Neural progenitor cell (in vitro differentiated cells): ENCODE measurements around the gene ZGPAT. TPM values are rescaled to one million over a fixed set of nuclear protein-coding genes. Genes with fewer than 3 reads are reported as not detected.

Source experiments
- DNase-seq: peaks from one replicate; pipeline ENCODE4 v3.0.0-alpha.2; 2016; ENCODE audit warnings: low spot score
- H2AFZ ChIP-seq: fragments of 200-600 bp; sonication (generic); replicated peaks from 2 replicates; pipeline ENCODE4 v1.6.1; 2016; ENCODE audit warnings: antibody characterized with exemption
- H3F3A ChIP-seq: fragments of 200-600 bp; sonication (generic); 2 replicates; pipeline ENCODE4 v1.6.1; 2016; ENCODE audit warnings: antibody characterized with exemption, low read depth
- H3K27ac ChIP-seq: fragments of 200-600 bp; sonication (generic); 2 replicates; pipeline ENCODE4 v1.5.1; 2016; ENCODE audit warnings: mild to moderate bottlenecking
- H3K27me3 ChIP-seq: fragments of 200-600 bp; sonication (generic); 2 replicates; pipeline ENCODE4 v1.6.1; 2016; ENCODE audit warnings: mild to moderate bottlenecking, moderate library complexity
- H3K36me3 ChIP-seq: fragments of 200-600 bp; sonication (generic); 2 replicates; pipeline ENCODE4 v1.5.1; 2016
- H3K4me1 ChIP-seq: fragments of 200-600 bp; sonication (generic); 2 replicates; pipeline ENCODE4 v1.6.1; 2016; ENCODE audit warnings: mixed run types
- H3K4me2 ChIP-seq: fragments of 200-600 bp; sonication (generic); 2 replicates; pipeline ENCODE4 v1.6.1; 2016
- H3K4me3 ChIP-seq: fragments of 200-600 bp; sonication (generic); 2 replicates; pipeline ENCODE4 v1.5.1; 2016
- H3K79me2 ChIP-seq: fragments of 200-600 bp; sonication (generic); 2 replicates; pipeline ENCODE4 v1.6.1; 2016; ENCODE audit warnings: low read depth
- H3K9ac ChIP-seq: fragments of 200-600 bp; sonication (generic); 2 replicates; pipeline ENCODE4 v1.6.1; 2016
- H3K9me3 ChIP-seq: fragments of 200-600 bp; sonication (generic); 2 replicates; pipeline ENCODE4 v1.5.1; 2016; ENCODE audit warnings: low read depth
- H4K20me1 ChIP-seq: fragments of 200-600 bp; sonication (generic); 2 replicates; pipeline ENCODE4 v1.6.1; 2016; ENCODE audit warnings: low read depth
- H3K27ac Mint-ChIP-seq: 3 replicates; pipeline ENCODE4 v1.8.0; 2021; ENCODE audit warnings: mixed read lengths
- H3K27me3 Mint-ChIP-seq: 2 replicates; pipeline ENCODE4 v1.8.0; 2022; ENCODE audit warnings: low read depth, mild to moderate bottlenecking, inconsistent platforms, moderate library complexity, mixed read lengths; ENCODE audit not compliant: insufficient read depth
- H3K36me3 Mint-ChIP-seq: 3 replicates; pipeline ENCODE4 v1.8.0; 2021; ENCODE audit warnings: mixed read lengths
- H3K4me1 Mint-ChIP-seq: 3 replicates; pipeline ENCODE4 v1.8.0; 2021; ENCODE audit warnings: mixed read lengths
- H3K4me3 Mint-ChIP-seq: 3 replicates; pipeline ENCODE4 v1.8.0; 2021; ENCODE audit warnings: mild to moderate bottlenecking, moderate library complexity, mixed read lengths
- H3K9me3 Mint-ChIP-seq: 3 replicates; pipeline ENCODE4 v1.8.0; 2020; ENCODE audit warnings: mixed read lengths
- CTCF ChIP-seq: fragments of 200-600 bp; sonication (generic); IDR thresholded peaks from 2 replicates; pipeline ENCODE4 v1.5.1; 2017; ENCODE audit warnings: antibody characterized with exemption, mild to moderate bottlenecking
- EZH2 ChIP-seq: fragments of 200-600 bp; sonication (generic); IDR thresholded peaks from 2 replicates; pipeline ENCODE4 v1.6.1; 2017; ENCODE audit warnings: antibody characterized with exemption, mild to moderate bottlenecking, moderate library complexity
- EZH2phosphoT487 ChIP-seq: fragments of 200-600 bp; sonication (generic); IDR thresholded peaks from 2 replicates; pipeline ENCODE4 v1.6.1; 2017; ENCODE audit warnings: antibody characterized with exemption
- total RNA-seq: library from RNA; depleted of rRNA; stranded (reverse); fragments of >200 nt; gene quantifications from 2 replicates; pipeline ENCODE4 v1.2.3, GENCODE V29; 2015; ENCODE audit warnings: low replicate concordance

Gene ZGPAT
- total RNA-seq, 1 donor from 2014 or later = 8.2 TPM

GRCh38 chr20:63702036-63702665, 5.7 kb upstream of the ZGPAT start:
- H3F3A ChIP-seq = no peaks in the 10 kb centered on the region
- peaks cover 8% of the 10 kb centered on the region for H3K4me1 Mint-ChIP-seq
- peaks cover 9% of the 10 kb centered on the region for H4K20me1 ChIP-seq
- no peaks in the 10 kb centered on the region for H3K36me3 ChIP-seq
- H3K9ac ChIP-seq = no peak overlapping the region
- H3K27me3 ChIP-seq = no peaks in the 10 kb centered on the region
- H3K4me2 ChIP-seq = no peak overlapping the region
- H3K27me3 Mint-ChIP-seq = peaks cover 9% of the 10 kb centered on the region
- no peak overlapping the region for H3K27ac Mint-ChIP-seq
- H3K79me2 ChIP-seq = peaks cover 17% of the 10 kb centered on the region
- no peak overlapping the region for H3K27ac ChIP-seq
- H2AFZ ChIP-seq = no peak overlapping the region
- H3K4me3 Mint-ChIP-seq = no peak overlapping the region
- no peaks in the 10 kb centered on the region for H3K9me3 Mint-ChIP-seq
- no peak for TF ChIP-seq EZH2
- no peak for TF ChIP-seq EZH2phosphoT487
- TF ChIP-seq CTCF = no peak
- no peaks in the 10 kb centered on the region for H3K9me3 ChIP-seq
- H3K36me3 Mint-ChIP-seq = peaks cover 10% of the 10 kb centered on the region
- peaks cover 3% of the 10 kb centered on the region for H3K4me1 ChIP-seq
- DNase-seq = no peak
- no peak overlapping the region for H3K4me3 ChIP-seq

GRCh38 chr20:63702751-63703470, 4.9 kb upstream of the ZGPAT start:
- peaks cover 22% of the 10 kb centered on the region for H3K79me2 ChIP-seq
- no peaks in the 10 kb centered on the region for H3K27me3 ChIP-seq
- H3K4me1 Mint-ChIP-seq = peaks cover 8% of the 10 kb centered on the region
- H3K4me1 ChIP-seq = no peaks in the 10 kb centered on the region
- H3F3A ChIP-seq = no peaks in the 10 kb centered on the region
- no peak overlapping the region for H3K27ac ChIP-seq
- no peak overlapping the region for H3K4me3 ChIP-seq
- H3K9me3 ChIP-seq = no peaks in the 10 kb centered on the region
- no peaks in the 10 kb centered on the region for H3K36me3 ChIP-seq
- H3K4me2 ChIP-seq = no peak overlapping the region
- H3K9me3 Mint-ChIP-seq = no peaks in the 10 kb centered on the region
- H3K36me3 Mint-ChIP-seq = peaks cover 10% of the 10 kb centered on the region
- H3K27me3 Mint-ChIP-seq = peaks cover 4% of the 10 kb centered on the region
- H2AFZ ChIP-seq = no peak overlapping the region
- no peak overlapping the region for H3K27ac Mint-ChIP-seq
- H3K9ac ChIP-seq = no peak overlapping the region
- H4K20me1 ChIP-seq = peaks cover 9% of the 10 kb centered on the region
- DNase-seq = no peak
- no peak for TF ChIP-seq CTCF
- TF ChIP-seq EZH2 = no peak
- no peak for TF ChIP-seq EZH2phosphoT487
- H3K4me3 Mint-ChIP-seq = no peak overlapping the region

- Histone ChIP-seq H3K9ac (no peak overlapping the region), H3K9me3 (no peaks in the 10 kb centered on the region), H3F3A (no peaks in the 10 kb centered on the region), H3K4me2 (no peak overlapping the region), H3K4me1 (no peaks in the 10 kb centered on the region), H3K36me3 (no peaks in the 10 kb centered on the region), H3K27me3 (no peaks in the 10 kb centered on the region), H3K79me2 (peaks cover 26% of the 10 kb centered on the region), H3K4me3 (no peak overlapping the region), H3K27ac (no peak overlapping the region), H2AFZ (no peak overlapping the region), H4K20me1 (peaks cover 12% of the 10 kb centered on the region)
- Mint-ChIP-seq H3K27me3 (peaks cover 4% of the 10 kb centered on the region), H3K9me3 (no peaks in the 10 kb centered on the region), H3K27ac (no peak overlapping the region), H3K36me3 (peaks cover 10% of the 10 kb centered on the region), H3K4me1 (peaks cover 9% of the 10 kb centered on the region), H3K4me3 (no peak overlapping the region)
- no peak for DNase-seq
- no peak for TF ChIP-seq EZH2
- TF ChIP-seq EZH2phosphoT487 = no peak
- no peak for TF ChIP-seq CTCF
These were observed 4.3 kb upstream of the ZGPAT start for GRCh38 chr20:63703471-63703975.
